GM18858 (cell line): ENCODE data around the gene ANKRD34C.
A peak's percentile ranks its signal among the peaks of the same experiment; 100 is the strongest.
"Not testable (repeated sequence)": the region's sequence is repeated elsewhere in the genome, so short reads cannot be mapped to it uniquely, and the experiment has no call there.

Source experiments
- ATAC-seq: cut with Tn5 transposase; IDR thresholded peaks from one replicate; pipeline ENCODE4 v1.9.1; 2021; ENCODE audit not compliant: unreplicated experiment

Gene ANKRD34C

DNA sequence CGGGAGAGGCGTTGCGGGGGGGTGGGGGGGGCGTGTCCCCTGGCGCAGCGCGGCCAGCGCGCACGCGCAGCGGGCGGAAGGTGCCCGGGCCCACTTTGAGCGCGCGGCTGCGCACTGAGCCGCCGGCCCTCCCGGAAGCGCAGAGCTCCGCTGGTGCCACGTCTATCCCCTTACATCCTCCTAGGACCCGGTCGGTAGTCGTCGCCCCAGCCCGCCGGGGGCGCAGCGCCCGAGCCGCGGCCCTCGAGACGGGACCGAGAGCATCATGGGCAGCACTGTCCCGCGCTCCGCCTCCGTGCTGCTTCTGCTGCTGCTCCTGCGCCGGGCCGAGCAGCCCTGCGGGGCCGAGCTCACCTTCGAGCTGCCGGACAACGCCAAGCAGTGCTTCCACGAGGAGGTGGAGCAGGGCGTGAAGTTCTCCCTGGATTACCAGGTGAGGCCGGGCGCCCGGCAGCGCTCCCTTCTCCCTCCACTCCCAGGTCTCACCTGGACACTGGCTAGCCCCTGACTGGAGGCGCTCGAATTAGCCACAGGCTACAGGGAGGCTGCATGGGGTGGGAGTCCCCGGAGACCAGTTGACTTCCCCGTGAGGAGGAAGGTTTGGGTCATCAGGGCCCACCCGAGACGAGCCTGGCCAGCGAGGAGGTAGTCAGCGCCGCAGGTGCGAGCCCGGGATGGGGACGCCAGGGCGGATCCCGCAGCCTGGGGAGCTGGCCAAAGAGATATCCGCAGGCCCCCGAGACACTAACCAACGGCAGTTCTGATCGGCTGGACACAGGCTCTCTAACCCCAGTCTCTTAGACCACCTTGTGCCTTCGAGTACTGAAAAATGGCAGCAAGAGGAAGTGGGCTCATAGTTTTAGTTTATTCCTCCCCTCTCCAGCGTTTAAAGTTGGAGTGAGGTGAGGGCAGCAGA is 28.7 kb downstream of the ANKRD34C start, which contains the start of gene TMED3:
TSS of gene TMED3 (plus strand) at position 128 of the 916 bp plus-strand sequence. CDS start at position 266, 138 bp downstream.
- peak; percentile 73 for ATAC-seq

DNA sequence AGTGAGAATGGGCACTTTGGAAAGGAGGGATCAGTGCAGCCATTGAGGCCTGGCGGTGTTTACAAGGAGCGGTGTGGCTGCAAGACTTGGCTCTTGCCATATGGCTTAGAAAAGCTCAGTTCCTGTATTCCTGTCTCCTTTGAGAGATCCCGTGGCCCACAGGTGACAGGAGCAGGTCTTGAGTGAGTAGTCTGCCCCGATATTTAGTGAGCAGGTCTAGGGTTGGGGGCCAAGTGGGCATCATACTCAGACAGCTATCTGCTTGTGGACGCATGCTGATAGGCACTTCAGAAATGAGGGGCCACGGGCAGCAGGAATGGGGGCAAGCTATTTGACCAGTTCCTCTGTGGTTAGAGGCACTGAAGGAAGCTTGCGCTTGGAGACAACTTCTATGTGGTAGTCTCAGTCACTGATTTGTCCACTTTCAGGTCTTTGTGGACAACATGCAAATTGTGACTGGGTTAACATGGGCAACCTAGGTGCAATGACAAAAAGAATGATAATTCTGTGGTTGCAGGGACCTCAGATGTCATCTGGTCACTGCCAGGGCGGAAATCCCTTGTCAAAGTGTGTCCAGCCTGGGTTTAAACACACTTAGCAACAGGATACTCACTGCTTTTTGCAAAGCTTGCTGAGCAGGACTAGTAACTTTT is 29.5 kb downstream of the ANKRD34C start:
- no peak for ATAC-seq

DNA sequence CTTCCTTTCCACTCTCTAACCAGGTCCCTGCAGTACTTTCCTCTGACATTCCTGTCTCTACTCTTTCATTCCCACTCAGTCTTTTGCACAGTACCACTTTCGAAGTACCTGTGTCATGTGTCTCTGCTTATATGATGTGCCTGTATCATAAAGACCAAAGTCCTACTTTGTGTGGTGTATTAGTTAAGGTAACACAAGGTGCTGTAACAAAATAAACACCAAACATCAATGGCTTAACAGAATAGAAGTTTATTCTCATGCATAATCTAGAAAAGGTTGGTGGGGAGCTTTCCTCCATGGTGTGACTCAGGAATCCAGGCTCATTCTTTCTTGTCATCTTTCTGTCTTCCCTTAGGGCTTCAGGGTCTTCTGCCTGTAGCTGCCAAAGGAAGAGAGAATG is 31.7 kb downstream of the ANKRD34C start:
- ATAC-seq = no peak

DNA sequence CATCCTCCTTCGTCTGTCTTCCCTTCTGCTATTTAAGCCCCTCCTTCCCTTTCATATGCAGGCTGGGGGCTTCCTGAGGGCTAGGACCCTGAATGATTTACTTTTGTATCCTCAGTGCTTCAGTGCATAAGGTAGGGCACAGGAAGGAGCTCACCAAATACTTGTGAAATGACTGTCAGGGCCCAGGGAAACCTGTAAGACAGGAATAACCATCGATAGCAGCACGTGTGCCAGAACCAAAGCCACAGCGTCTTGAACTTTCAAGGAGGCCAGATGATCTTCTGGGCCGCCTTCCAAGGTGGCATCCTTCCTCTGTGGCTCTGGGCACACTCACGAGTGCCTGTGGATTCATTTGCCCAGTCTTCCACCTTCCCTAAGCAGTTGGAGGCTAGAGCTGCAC is 32.3 kb downstream of the ANKRD34C start:
- ATAC-seq = no peak

DNA sequence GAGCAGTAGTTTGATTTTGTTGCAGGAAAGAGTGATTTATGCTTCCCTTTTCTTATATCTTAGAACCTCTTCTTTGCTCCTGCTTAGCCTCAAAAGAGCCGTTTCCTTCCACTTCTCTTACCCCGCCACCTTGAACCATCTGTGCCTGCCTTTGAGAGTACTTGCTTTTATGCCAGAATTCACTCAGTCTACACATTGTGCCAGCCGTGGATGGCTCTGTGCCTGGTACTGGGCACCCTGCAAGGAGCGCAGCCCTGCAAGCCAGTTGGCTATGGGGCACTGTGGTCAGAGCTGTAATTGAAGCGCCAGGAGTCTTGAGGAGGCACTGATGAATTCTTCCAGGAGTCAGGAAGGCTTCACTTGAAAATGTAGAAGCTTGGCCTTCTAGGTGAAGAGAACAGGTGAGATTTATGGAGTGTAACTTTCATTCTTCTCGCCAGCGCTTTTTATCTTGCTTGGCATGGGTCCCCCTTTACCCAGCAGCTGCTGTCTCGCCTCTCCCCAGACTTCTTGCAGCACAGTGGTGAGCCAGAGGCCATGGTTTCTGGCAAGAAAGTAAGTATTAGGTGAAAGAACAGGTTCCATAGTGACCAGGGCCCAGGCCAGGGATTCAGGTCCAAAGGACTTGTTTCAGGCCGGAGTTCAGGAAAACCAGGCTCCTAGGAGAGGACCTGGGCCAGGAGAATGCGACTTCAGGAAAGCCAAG is 33.3 kb downstream of the ANKRD34C start:
- ATAC-seq = no peak

DNA sequence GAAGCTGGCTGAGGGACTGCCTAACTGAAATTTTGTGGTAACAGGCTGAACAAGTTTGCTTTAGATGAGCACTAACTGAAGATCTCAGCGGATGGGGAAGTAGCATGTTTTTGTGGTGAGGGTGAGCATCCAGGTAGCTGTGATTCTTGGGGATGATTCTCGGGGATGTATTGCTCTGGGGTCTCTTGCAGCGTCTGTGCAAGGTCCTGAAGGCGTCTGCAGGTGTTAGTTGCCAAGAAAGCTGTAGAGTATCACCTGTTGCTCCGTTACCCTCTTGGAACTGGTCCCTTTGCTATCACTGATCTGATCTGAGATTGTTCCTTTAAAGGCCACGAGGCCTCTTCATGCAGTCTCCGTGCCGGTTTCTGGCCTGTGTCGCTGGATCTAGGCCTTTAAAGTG is 34.3 kb downstream of the ANKRD34C start:
- no peak for ATAC-seq

DNA sequence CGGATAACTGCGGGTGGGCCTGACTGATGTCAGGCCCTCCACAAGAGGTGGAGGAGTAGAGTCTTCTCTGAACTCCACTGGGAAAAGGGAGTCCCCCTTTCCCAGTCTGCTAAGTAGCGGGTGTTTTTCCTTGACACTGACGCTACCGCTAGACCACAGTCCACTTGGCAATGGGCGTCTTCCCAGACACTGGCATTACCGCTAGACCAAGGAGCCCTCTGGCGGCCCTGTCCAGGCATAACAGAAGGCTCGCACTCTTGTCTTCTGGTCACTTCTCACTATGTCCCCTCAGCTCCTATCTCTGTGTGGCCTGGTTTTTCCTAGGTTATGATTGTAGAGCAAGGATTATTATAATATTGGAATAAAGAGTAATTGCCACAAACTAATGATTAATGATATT is 37.5 kb downstream of the ANKRD34C start:
- not testable (repeated sequence) for ATAC-seq

DNA sequence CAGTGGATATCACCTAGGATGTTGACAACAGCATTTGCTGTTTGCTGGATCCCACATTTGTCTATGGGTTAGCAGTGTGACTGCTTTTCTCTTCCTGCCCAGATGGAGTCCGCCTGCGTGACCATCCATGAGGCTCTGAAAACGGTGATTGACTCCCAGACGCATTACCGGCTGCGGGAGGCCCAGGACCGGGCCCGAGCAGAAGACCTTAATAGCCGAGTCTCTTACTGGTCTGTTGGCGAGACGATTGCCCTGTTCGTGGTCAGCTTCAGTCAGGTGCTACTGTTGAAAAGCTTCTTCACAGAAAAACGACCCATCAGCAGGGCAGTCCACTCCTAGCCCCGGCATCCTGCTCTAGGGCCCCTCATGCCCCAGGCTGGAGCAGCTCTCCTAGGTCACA is 39.4 kb downstream of the ANKRD34C start:
- no peak for ATAC-seq

DNA sequence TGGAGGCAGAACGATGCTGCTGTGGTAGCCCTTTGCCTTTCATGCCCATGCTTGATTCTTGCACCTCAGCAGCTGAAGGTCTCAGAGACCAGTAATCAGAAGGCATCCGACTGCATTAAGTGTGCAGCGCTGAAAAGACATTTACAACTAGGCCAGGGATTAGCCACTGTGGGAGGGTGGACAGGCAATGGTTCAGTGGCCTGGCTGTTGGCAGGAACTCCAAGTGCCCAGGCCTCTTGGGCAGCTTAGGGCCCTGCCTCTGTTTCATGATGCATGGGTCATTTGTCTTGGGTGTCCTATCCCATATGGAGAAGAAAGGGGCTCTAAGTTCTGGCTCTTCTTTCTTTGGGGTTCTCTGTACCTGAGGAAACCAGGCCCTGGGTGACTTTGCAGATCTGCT is 39.8 kb downstream of the ANKRD34C start:
- no peak for ATAC-seq

DNA sequence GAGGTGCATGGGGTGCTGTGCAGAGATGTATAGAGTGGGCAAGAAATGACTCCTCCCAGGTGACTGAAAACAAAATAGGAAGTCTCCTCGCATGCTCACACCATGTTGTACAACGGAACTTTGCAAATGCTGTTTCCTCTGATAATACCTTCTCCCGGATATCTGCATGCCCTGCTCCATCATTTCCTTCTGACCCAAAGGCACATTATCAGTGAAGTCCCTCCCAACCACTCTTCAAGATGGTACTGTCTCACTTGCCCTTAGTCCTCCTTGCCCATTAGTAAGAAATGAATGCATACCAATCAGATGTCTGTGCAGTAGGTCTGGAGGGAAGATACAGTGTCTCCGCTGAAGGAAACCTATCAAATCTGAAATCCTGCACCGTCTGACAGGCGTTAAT is 40.4 kb downstream of the ANKRD34C start:
- no peak for ATAC-seq

DNA sequence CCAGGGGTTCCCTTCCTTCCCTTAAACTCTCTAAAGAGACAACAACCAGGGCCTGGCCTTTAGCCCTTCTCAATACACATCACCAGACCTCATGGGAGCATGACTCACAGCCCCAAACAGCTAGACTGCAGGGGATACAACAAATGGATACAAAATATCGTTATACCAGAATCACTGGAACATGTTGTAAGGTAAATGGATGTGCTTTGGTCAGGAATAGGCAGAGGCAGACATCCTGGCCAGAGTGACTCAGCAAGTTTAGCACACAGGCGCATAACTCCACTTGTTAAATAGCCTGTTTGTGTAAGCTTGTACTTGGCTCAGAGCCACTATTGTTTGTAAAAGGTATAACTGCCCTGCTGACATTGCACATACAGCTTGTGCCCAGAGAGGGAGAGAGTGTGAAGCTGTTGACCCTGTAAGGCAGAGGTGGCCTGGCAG is 46.7 kb downstream of the ANKRD34C start:
- ATAC-seq = no peak
